ENCODE data around the gene NR3C1.

The NR3C1 gene

GRCh38 chr5:143262393-143263174 lies 140.9 kb downstream of the NR3C1 start:
- TF ChIP-seq SUZ12 (IDR thresholded peaks at IDR 0.05) (no peak), NFRKB (IDR thresholded peaks at IDR 0.05) (no peak), FOXA1 (IDR thresholded peaks at IDR 0.05) (no peak), TARDBP (IDR thresholded peaks at IDR 0.05) (no peak)
- ChIA-PET POLR2A (no interaction called here), CTCF (no interaction called here)
- DNase-seq (ENCODE audit: extremely low spot score): no peak

GRCh38 chr5:143261748-143262392 lies 141.6 kb downstream of the NR3C1 start:
- ChIA-PET CTCF (interaction anchor here (0.7 kb wide), 1 partner anchor 636 kb away, joined by 3 read pairs; no protein-coding TSS in a partner anchor), POLR2A (no interaction called here)
- no peak for TF ChIP-seq BHLHE40 (IDR thresholded peaks at IDR 0.05; ENCODE audit: borderline replicate concordance)
- TF ChIP-seq ARNT (IDR thresholded peaks at IDR 0.05): no peak
- no peak for TF ChIP-seq L3MBTL2 (conservative IDR thresholded peaks at IDR 0.05)
- no peak for TF ChIP-seq FOXK2 (IDR thresholded peaks at IDR 0.05)
- TF ChIP-seq SP1 (IDR thresholded peaks at IDR 0.05): no peak
- no peak for TF ChIP-seq HDGF (IDR thresholded peaks at IDR 0.05; ENCODE audit: borderline replicate concordance)
- TF ChIP-seq FOXA1 (IDR thresholded peaks at IDR 0.05): no peak
- no peak for TF ChIP-seq ZNF384 (IDR thresholded peaks at IDR 0.05)
- no peak for DNase-seq (ENCODE audit: extremely low spot score)

GRCh38 chr5:143259254-143259605 lies 144.3 kb downstream of the NR3C1 start:
- CTCF ChIA-PET: interaction anchor here (0.7 kb wide), 1 partner anchor 159 kb away, joined by 3 read pairs; no protein-coding TSS in a partner anchor
- POLR2A ChIA-PET: no interaction called here
- no peak for DNase-seq (ENCODE audit: extremely low spot score)
- TF ChIP-seq HDGF (IDR thresholded peaks at IDR 0.05; ENCODE audit: borderline replicate concordance) (no peak), NFRKB (IDR thresholded peaks at IDR 0.05) (no peak)

- no peak for DNase-seq (ENCODE audit: extremely low spot score)
- ChIA-PET CTCF (no interaction called here), POLR2A (no interaction called here)
- TF ChIP-seq SUZ12 (IDR thresholded peaks at IDR 0.05) (no peak), PKNOX1 (IDR thresholded peaks at IDR 0.05) (peak; percentile 56), ARNT (IDR thresholded peaks at IDR 0.05) (no peak), ZNF384 (IDR thresholded peaks at IDR 0.05) (no peak)
Observed at GRCh38 chr5:143258559-143259253, 144.8 kb downstream of the NR3C1 start.

GRCh38 chr5:143254819-143255218 lies 148.7 kb downstream of the NR3C1 start:
- no peak for DNase-seq (ENCODE audit: extremely low spot score)
- ChIA-PET CTCF (no interaction called here), POLR2A (no interaction called here)
- TF ChIP-seq ARNT (IDR thresholded peaks at IDR 0.05): no peak
- TF ChIP-seq SUZ12 (IDR thresholded peaks at IDR 0.05): no peak
- no peak for TF ChIP-seq BHLHE40 (IDR thresholded peaks at IDR 0.05; ENCODE audit: borderline replicate concordance)
- TF ChIP-seq L3MBTL2 (conservative IDR thresholded peaks at IDR 0.05): no peak
- no peak for TF ChIP-seq FOXA1 (IDR thresholded peaks at IDR 0.05)
- no peak for TF ChIP-seq ZNF384 (IDR thresholded peaks at IDR 0.05)
- TF ChIP-seq NFRKB (IDR thresholded peaks at IDR 0.05): no peak
- no peak for TF ChIP-seq ELF4 (IDR thresholded peaks at IDR 0.05)
- TF ChIP-seq TARDBP (IDR thresholded peaks at IDR 0.05): no peak
- no peak for TF ChIP-seq PKNOX1 (IDR thresholded peaks at IDR 0.05)
- TF ChIP-seq HDGF (IDR thresholded peaks at IDR 0.05; ENCODE audit: borderline replicate concordance): no peak
- TF ChIP-seq CTBP1 (IDR thresholded peaks at IDR 0.05; ENCODE audit: borderline replicate concordance): no peak

GRCh38 chr5:143251946-143252345 lies 151.5 kb downstream of the NR3C1 start:
- CTCF ChIA-PET: no interaction called here
- POLR2A ChIA-PET: no interaction called here
- DNase-seq (ENCODE audit: extremely low spot score): no peak
- no peak for TF ChIP-seq L3MBTL2 (conservative IDR thresholded peaks at IDR 0.05)
- no peak for TF ChIP-seq NFRKB (IDR thresholded peaks at IDR 0.05)
- no peak for TF ChIP-seq ZNF384 (IDR thresholded peaks at IDR 0.05)
- TF ChIP-seq FOXK2 (IDR thresholded peaks at IDR 0.05): no peak
- TF ChIP-seq ELF4 (IDR thresholded peaks at IDR 0.05): no peak
- no peak for TF ChIP-seq BHLHE40 (IDR thresholded peaks at IDR 0.05; ENCODE audit: borderline replicate concordance)
- TF ChIP-seq LEF1 (IDR thresholded peaks at IDR 0.05; ENCODE audit: borderline replicate concordance): no peak
- TF ChIP-seq FOXA1 (IDR thresholded peaks at IDR 0.05): no peak

- no peak for TF ChIP-seq FOXK2 (IDR thresholded peaks at IDR 0.05)
- no peak for TF ChIP-seq SP1 (IDR thresholded peaks at IDR 0.05)
- TF ChIP-seq HDGF (IDR thresholded peaks at IDR 0.05; ENCODE audit: borderline replicate concordance): no peak
- TF ChIP-seq FOXM1 (IDR thresholded peaks at IDR 0.05; ENCODE audit: borderline replicate concordance): no peak
- TF ChIP-seq NFRKB (IDR thresholded peaks at IDR 0.05): no peak
- no peak for TF ChIP-seq ZNF384 (IDR thresholded peaks at IDR 0.05)
- no peak for TF ChIP-seq FOXA1 (IDR thresholded peaks at IDR 0.05)
- no peak for TF ChIP-seq L3MBTL2 (conservative IDR thresholded peaks at IDR 0.05)
- TF ChIP-seq ELF4 (IDR thresholded peaks at IDR 0.05): no peak
- TF ChIP-seq ARNT (IDR thresholded peaks at IDR 0.05): no peak
- no peak for TF ChIP-seq PKNOX1 (IDR thresholded peaks at IDR 0.05)
- TF ChIP-seq SUZ12 (IDR thresholded peaks at IDR 0.05): no peak
- no peak for TF ChIP-seq TARDBP (IDR thresholded peaks at IDR 0.05)
- TF ChIP-seq LEF1 (IDR thresholded peaks at IDR 0.05; ENCODE audit: borderline replicate concordance): no peak
- TF ChIP-seq BHLHE40 (IDR thresholded peaks at IDR 0.05; ENCODE audit: borderline replicate concordance): no peak
- ChIA-PET POLR2A (no interaction called here), CTCF (no interaction called here)
- no peak for DNase-seq (ENCODE audit: extremely low spot score)
Observed at GRCh38 chr5:143251190-143251589, 152.3 kb downstream of the NR3C1 start.

All from HEK293T (cell line).